Measurements from ENCODE around the gene ARPC5.
"Not testable (repeated sequence)": the region's sequence is repeated elsewhere in the genome, so short reads cannot be mapped to it uniquely, and the experiment has no call there.

Gene ARPC5

DNA sequence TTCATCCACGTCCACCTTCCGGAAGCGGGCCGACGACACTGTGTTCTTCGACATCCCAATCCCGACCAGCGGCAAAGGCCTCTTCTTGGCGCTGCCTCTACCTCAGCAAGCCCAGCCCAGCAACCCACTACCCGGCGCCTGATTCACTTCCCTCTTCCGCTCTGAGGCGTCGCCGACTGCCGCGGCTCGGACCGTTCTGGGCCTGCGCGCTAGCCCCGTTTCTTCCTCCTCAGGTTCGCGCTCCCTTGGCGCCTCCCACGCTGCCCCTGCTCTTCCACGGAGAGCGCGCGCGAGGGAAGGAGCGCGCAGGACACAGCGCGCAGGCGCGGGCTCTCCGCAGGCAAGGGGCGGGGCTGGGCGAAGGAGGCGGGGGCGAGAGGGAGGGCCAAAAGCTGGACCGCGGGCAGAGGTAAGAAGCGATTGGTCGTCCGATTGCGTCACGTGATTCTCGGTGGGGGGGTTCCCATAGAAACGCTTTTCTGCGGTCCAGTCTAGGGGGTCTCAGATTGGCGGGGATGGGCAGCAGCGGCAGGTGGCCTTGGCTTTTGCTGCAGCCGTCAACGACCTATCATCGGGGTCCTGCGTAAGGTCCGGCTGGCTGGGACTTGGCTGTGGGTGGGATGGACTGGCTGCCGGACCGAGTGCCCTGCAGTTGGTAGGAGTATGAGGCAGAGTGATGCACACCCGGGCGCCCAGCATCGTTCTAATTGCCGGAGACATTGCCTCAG lies at the start of gene ARPC5:
TSS of gene ARPC5 (minus strand) at position 178 of the 728 bp plus-strand sequence. CDS start at position 54, 124 bp downstream.
- peak; percentile 99 for DNase-seq

DNA sequence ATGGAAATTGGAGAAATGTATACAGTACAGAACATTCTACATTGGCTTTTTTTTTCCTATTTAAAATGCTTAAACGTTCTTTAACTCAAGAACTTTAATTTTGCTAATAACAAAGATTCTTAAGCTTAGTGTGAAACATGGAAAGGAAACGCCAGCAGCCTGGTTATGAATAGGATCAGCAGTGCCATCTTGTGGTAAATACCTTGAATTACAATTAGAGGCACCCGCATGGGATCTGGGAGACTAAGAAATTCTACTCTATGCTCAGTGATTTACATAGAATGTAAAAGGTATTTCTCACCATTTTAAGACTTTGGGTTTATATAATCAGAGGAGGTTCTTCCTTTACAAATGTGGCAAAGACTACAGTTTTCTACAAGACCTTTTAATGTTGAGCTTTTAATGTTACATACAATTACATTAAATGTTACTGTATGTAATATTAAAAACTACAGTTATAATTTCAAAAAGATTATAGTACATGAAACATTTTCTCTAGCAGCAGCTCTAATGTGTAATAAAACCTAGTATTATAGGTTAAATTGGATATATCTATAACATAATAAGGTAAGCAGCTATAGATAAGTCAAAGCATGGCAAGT lies 49.6 kb upstream of the ARPC5 start:
- peak; percentile 16 for DNase-seq

DNA sequence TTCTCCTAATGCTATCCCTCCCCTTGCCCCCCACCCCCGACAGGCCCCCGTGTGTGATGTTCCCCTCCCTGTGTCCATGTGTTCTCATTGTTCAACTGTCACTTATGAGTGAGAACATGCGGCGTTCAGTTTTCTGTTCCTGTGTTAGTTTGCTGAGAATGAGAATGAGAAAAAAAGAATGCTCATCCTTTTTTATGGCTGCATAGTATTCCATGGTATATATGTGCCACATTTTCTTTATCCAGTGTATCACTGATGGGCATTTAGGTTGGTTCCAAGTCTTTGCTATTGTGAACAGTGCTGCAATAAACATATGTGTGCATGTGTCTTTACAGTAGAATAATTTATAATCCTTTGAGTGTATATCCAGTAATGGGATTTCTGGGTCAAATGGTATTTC lies 43.8 kb upstream of the ARPC5 start:
- not testable (repeated sequence) for DNase-seq

DNA sequence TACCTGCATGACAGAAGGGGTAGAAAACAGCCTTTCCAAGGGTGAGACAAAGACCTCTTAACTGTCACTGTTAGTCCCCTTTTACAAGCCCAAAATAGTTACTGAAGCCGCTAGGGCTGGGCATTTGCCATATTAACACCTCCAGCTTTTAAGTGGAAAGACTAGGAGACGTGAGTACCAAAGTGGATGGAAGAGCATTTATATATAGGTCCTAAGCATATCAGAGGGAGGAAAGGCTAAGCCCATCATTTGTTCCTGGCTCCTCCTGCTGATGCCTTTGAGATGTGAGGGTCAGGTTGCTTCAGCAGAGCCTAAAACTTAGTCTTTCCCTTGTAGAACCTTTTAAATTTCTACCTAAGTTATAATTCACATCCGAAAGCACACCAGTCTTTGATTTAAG lies 43.2 kb upstream of the ARPC5 start:
- DNase-seq: no peak

DNA sequence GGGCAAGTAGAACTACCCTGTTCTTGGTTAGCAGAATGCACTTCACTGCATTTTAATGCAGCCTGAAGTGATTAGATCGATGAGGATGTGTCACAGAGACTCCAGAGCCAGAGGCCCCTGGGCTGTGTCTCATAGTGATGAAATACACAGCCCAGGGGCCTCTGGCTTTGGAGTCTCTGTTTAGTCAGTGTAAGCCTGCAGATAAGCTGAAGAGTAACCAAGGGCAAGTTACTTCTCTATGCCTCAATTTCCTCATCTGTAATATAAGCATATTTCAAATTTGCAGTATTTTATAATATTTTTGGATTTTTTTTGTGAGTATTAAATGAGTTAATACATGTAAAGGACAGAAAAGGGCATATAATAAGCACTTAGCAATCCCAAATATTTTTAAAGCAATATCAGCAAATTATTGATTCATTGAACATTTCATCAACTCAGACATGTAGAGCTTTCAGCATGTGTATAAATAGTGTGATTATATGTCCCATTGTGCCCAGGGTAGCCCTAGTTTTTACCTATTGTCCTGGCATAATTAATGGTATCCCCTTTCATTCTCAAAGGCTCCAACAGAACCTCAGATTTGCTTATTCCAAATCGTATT lies 41.1 kb upstream of the ARPC5 start:
- DNase-seq: peak; percentile 47

DNA sequence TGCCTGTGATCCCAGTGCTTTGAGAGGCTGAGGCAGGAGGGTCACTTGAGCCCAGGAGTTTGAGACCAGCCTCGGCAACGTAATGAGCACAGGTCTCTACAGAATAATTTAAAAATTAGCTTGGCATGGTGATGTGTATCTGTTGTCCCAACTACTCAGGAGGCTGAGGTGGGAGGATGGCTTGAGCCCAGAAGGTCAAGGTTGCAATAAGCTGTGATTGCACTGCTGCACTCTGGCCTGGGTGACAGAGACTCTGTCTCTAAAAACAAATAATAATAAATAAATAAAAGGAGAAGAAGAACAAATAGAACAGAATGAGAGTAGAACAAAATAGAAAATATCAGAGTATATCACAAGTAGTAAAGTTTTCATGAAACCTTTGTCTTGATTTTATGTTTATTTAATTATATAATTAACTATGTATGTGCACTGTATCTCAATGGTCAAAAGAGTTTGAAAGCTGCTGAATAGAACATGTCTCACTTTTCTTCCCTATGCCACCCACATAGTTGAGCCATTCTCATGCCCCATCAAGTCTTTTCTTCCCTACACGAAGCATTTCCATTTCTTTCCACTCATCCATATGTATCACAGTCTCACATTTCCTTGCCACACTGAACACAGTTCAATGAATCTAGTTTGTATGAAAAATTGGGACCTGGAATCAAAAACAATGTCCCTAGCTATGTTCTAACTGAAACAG lies 40.5 kb upstream of the ARPC5 start:
- no peak for DNase-seq

DNA sequence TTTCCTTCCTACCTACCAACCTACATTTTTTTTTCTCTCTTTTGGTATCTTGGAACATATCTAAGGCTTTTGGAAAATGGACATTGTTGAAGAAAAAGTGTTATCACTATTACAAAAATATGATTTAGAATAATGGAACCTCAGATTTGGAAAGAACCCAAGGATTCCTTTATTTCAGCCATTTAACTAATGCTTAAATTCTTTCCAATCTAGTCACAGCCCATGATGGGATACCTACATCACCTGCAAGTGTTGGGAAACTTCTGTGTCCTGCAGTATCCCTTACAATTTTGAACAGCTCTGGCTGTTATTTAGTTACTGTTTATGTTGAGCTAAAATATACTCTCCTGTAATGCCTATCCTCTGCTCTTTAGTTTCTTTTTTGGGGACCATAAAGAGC lies 39.8 kb upstream of the ARPC5 start:
- no peak for DNase-seq

DNA sequence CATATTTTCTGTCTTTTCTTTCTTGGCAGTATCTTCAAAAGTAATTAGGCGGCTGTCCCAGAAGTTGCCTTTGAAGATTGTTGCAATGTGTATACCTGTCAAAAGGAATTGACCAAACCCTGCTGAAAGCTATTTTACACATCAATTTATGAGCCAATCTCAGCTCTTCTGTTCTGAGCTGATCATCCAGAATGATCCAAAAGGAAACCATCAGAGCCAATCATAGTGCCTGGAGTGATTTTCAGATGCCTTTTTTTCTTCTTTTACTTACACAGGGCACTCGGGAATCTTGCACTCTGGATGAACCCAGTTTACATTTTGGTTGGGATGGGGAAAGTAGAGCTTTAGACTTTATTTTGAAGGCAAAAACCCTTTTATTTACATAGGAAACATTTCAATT lies 39.3 kb upstream of the ARPC5 start:
- DNase-seq: no peak

DNA sequence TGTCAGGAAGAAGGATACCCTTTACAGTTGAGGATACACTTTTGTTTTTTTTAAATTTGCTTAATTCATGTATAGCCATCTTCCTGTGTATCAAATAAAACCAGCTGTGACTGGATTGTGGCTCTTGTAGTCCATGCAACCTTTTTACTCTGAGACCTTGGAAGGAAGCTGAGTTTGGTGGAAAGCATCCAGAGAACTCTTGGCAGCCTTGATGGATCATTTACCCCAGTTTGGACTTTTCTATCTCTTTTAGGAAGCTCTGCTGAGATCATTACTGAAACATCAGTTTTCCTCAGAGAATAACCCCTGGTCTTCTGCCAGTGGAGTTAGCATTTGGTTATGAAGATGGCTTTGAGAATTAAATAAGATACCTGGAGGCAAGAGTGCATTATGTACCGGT lies 38.8 kb upstream of the ARPC5 start:
- no peak for DNase-seq

DNA sequence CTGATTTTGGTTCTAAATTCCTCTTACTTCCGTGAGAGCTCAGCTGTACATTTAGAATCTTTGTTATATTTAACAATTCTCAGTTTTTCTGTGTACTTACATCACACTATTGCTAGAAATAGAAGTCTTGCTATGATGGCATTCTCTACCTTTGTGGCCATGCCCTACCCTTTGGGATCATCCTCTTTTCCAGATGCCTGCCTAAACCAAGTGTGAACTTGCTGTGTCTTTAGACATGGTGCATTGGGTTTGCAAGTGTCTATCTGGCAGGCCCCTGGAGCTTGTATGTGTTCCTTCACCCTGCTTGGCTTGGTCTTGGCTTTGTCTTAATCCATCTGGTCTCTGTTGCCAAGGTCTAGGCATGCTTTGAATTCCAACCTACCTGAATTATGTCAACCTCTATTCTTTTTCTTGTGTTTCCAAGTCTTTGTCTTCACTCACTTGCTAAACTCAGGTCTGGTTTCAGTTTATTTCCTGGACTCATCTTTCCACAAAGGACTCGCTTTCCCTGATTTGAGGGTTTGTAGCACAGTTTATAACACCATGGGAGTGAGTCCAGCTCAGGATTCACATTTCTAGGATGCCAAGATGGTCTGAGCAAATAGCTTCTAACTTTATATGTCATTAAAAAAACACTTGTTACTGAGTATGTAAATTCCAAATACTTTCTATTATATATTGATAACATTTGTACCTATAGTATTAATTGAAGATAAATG lies 38.2 kb upstream of the ARPC5 start:
- DNase-seq: no peak

DNA sequence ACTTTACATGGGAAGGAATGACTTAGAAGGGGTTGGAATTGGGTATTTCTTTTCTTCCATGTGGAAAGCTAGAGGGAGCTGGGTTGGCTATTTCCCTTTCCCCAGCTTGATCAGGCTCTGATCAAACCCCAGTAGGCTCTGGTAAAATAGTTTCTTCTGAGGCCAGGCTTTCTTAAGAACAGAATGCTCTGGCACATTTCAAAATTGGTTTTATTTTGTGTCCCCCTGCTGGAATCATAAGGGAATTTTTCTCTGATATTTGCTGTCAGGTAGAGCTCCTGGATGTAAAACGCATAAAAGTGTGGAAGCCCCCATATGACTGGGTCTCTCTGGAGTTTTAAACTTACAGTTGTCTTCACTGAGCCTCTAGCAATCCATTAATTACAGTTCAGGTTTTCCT lies 34.6 kb upstream of the ARPC5 start:
- DNase-seq: no peak

DNA sequence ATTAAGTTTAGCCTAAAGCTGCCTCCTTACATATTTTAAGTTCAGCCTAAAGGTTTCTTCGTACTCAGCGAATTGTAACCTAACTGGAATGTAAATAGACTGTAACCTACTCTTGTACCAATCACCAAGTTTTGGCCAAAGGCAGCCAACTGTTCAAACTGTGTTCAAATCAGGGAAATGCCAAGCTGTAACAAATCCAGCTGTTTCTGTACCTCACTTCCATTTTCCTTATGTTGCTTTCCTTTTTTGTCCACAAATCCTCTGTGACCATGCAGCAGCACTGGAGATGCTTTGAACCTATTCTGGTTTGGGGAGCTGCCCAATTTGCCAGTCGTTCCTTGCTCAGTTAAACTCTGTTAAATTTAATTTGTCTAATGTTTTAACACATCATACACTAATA lies 20.8 kb upstream of the ARPC5 start:
- no peak for DNase-seq

DNA sequence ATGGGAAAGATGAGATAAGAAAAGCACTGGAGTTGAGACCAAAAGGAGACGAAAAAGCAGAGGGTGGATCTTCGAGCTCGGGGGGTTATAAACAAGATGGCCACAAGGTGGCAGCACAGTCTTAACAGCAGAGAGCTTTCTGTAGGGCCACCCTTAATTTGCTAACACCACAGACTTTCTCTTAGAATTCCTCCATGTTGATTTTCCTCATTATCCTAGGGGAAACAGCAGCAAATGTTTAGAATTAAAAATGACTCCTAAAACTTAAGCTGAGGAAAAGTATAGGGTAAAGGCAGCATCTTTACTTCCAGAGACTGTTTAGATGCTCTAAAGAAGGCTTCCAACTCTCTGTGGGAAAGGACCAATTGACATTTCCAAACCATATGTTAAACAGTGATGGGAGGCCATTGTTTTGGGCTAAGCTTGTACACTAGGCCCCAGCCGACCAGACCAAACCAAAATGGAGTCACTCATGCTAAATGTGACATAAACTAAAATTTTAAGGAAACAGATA lies 20.0 kb upstream of the ARPC5 start:
- DNase-seq: peak; percentile 72

DNA sequence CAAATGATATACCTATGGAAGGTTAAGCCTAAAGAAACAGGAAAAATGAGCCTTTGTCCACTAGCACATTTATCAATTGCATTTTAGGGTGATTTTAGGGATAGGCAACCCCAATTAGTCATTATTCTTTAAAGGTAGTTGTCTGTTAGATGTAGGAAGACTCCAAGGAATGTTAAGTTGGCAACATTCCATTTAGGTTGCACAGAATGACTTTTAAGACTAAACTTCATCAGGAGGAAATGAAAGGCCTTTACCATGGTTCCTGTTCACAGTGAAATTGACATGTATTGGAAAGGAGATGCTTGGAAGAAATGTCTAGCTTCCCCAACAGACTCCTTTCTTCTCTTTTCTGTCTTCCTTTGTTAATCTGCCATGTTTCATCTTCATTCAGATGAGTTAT lies 19.1 kb upstream of the ARPC5 start:
- no peak for DNase-seq

DNA sequence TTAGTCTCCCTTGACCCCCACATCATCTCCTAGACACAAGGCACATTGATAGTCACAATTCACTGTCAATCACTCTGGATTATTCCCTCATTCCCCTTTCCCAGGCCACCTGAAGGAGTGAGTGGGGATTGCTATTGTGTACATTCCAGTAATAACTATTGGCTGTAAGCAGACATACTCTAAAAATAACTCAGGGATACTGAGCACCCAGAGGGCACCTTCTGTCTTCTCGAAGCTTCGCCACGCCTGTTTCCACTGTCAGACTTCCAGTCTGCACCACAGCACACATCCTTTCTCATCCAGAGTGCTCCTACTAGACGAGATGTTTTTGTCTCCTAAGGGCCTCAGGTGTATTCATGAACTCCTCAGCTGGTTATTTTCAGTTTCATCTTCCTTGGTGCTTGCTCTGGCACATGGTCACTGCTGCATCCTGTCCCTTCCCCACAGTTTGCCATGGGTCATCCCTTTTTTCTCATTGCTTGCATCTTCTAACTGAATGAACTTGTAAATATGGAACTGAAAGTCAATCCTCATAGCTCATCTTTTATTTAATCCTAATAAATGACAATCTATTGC lies 18.4 kb upstream of the ARPC5 start:
- DNase-seq: no peak

DNA sequence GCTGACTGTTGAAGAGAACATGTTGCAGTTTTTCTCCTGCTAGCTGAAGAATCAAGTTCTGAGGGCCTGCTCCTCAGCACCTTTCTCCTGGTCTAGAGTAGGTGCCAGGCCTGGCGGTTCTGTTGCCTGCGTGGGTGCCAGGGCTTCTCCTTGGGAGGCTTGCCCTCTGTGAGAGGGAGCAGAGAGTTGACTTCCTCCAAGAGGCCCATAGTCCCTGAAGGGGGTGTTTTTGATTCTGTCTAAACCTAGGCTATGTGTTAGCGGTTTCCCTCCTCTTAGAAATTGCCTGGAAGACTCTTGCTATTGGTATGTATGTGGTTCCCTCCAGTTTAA lies 17.8 kb upstream of the ARPC5 start:
- DNase-seq: no peak

DNA sequence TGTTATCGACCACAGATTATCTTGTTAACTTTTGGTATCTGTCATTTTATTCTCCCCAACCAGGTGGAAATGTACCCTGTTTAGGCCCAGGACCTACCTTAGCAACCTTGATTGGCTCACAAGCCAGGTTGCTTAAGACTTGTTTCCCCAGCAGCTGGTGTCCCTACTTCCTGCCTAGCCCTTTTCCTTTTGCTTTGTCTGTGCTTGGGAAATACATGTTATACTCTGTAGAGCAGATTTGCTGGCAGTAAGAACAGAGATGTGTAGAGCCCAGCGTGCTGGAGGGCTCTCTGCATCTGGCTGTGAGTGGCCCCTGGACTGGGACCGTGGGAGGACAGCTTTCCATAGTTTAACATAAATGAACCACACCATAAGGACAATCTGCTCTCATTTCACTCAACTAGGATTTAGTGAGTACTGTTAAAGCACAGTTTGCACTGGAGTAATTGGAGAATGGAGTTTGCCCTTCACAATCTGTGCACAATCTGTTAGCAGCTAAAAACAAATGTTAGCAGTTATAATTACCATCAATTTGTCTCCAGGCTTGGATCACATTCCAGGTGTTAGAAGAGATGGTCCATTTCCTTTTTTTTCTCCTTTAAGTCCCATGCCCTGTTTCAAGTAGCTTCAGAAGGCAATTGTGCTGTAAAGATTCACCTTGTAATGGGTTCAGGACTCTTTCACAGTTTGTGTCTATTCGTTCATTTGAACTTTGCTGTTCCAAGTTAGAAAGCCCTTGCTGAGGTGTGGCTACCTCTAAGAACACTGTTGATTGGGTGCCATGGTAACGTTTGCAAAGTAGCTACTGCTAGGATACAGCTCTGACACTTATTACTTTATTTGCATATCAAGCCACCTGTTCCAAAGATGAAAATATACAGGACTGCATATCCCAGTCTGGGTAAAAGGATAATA lies 17.2 kb upstream of the ARPC5 start, which contains the start of gene APOBEC4:
TSS of gene APOBEC4 (minus strand) at position 770 of the 915 bp plus-strand sequence. CDS start 4,535 bp downstream, outside the sequence.
- no peak for DNase-seq

DNA sequence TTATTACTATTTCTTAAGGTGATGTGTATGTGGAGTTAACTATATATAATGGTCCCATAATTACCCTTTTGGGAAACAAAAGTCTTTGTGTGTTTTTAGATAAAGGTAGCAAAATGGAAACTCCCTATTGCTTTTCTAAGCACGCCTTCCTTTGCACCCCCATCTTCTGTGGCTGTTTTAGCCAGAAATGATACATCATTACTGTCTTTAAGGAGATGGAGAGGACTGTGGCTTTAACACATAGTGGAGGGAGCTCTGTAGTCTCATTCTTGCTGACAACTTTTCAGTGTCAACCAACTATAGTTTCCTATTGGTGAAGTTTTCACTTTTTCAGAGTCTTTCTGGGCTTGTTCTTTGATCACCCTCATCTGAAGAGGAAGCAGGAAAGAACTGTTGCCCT lies 16.5 kb upstream of the ARPC5 start:
- no peak for DNase-seq

DNA sequence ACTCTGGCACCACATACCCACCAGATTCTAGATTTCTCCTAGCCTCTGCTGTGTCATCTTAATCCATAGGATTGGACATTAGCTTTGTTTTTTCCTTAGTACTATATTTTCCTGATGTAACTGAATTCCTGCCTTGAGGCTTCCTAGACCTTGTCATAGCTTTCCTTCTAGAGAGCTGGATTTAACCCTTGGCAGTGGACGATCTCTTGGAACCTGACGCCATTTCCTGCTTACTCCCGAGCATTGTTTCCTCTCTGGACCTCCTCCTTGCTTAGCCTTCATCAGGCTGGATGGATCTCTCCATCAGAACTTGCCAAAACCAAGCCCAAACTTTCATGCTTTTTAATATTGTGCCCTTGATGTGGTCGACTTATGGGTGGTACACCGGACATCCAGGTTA lies 16.0 kb upstream of the ARPC5 start:
- no peak for DNase-seq

DNA sequence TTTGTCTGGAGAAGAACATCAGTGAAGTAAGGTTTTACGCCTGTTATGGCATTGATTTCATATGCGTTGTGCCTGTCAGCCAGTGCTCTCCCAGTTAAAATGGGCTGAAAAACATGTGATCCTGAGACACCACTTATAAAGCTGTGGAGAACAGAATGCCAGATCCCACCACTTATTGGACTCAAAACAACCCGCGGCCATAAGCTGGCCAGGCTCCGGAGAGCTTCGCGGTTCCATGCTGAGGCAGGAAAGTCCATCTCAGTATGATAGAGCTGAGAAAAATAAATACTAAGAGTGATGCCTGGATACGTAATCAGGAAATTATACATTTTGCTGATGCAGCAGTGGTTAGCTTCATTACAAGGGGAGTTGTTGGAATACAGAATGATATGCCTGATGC lies 12.5 kb upstream of the ARPC5 start:
- no peak for DNase-seq

DNA sequence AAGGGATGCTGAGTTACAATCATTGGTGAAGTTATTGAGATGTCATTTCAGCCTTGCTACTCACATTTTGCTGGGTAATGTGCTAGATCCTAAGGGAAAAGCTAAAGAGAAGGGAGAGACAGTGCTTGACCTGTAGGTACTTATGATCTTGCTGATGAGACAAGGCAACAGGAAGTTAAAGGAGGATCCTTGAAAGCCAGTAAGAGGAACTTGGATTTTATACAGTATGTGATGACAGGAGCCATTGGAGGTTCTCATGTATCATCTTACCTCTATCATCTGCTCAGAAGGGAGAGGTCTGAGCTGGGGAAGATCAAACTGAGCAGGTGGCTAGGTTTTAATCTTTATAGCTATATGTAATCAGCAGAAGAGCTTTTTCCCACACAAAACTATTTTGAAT lies 11.2 kb upstream of the ARPC5 start:
- DNase-seq: no peak
